ENCODE results near the gene PERM1. TPM values are rescaled to one million over a fixed set of nuclear protein-coding genes. Genes with fewer than 3 reads are reported as not detected.

PERM1 gene
- total and polyA plus RNA-seq, 8 donors, result 0.27 to 0.45 (median 0.36) TPM; not detected in 4

GRCh38 chr1:929712-930632 is 51.9 kb downstream of the PERM1 start:
- DNase-seq, result no peak
- H3K4me3 ChIP-seq, result no peak overlapping the region
- peaks cover 14 to 90% of the 10 kb centered on the region in 2 donors for H3K27me3 ChIP-seq
- no peaks in the 10 kb centered on the region for H3K9me3 ChIP-seq
- H3K36me3 ChIP-seq, result no peaks in the 10 kb centered on the region
- H3K27ac ChIP-seq, result no peak overlapping the region
- intact Hi-C loops (cut with DNase I), result no loop called here
- ATAC-seq, result no peak
- no peak for TF ChIP-seq CTCF (IDR thresholded peaks at IDR 0.05)
- peaks cover 0 to 9% of the 10 kb centered on the region in 2 donors for H3K4me1 ChIP-seq

GRCh38 chr1:928825-929661 is 52.9 kb downstream of the PERM1 start:
- Histone ChIP-seq H3K27me3 (peaks cover 18 to 96% of the 10 kb centered on the region in 2 donors), H3K27ac (no peak overlapping the region), H3K4me3 (no peak overlapping the region), H3K4me1 (peaks cover 0 to 19% of the 10 kb centered on the region in 2 donors), H3K9me3 (no peaks in the 10 kb centered on the region), H3K36me3 (no peaks in the 10 kb centered on the region)
- intact Hi-C loops (cut with DNase I), result no loop called here
- no peak for DNase-seq
- no peak for ATAC-seq
- no peak for TF ChIP-seq CTCF (IDR thresholded peaks at IDR 0.05)

- DNase-seq (no peak), ATAC-seq (no peak)
- Histone ChIP-seq H3K9me3 (no peaks in the 10 kb centered on the region), H3K27ac (no peak overlapping the region), H3K4me1 (peaks cover 8 to 31% of the 10 kb centered on the region in 2 donors), H3K27me3 (peaks cover 26 to 98% of the 10 kb centered on the region in 2 donors), H3K36me3 (no peaks in the 10 kb centered on the region), H3K4me3 (no peak overlapping the region)
- TF ChIP-seq CTCF (IDR thresholded peaks at IDR 0.05), result no peak
- intact Hi-C loops (cut with DNase I), result no loop called here
Measured at GRCh38 chr1:927748-928147, 54.1 kb downstream of the PERM1 start.

- no peak for TF ChIP-seq CTCF (IDR thresholded peaks at IDR 0.05)
- no peak overlapping the region for H3K4me3 ChIP-seq
- no peaks in the 10 kb centered on the region for H3K36me3 ChIP-seq
- peaks cover 10 to 31% of the 10 kb centered on the region in 2 donors for H3K4me1 ChIP-seq
- no peak overlapping the region for H3K27ac ChIP-seq
- H3K27me3 ChIP-seq, result peaks cover 31 to 98% of the 10 kb centered on the region in 2 donors
- ATAC-seq, result no peak
- no peaks in the 10 kb centered on the region for H3K9me3 ChIP-seq
- no peak for DNase-seq
- intact Hi-C loops (cut with DNase I), result no loop called here
Measured at GRCh38 chr1:927234-927633, 54.7 kb downstream of the PERM1 start.

Data from left lung (tissue), 10 donors.